Fibroblast of lung (primary cell): ENCODE data around the gene MAOA. TPM values are rescaled to one million over a fixed set of nuclear protein-coding genes. Genes with fewer than 3 reads are reported as not detected.
A peak's percentile ranks its signal among the peaks of the same experiment; 100 is the strongest.

Experiments
- DNase-seq, 2 donors: peaks; one replicate each; pipeline versions ENCODE4 v3.0.0 to v3.0.0-alpha.2; 2010; ENCODE audit warnings: low read depth in 2 of 2
- H2AFZ ChIP-seq: 2 replicates; pipeline ENCODE4 v1.5.1; 2012; ENCODE audit warnings: low read length, control low read depth, inconsistent platforms
- H3K27ac ChIP-seq: 2 replicates; pipeline ENCODE4 v1.5.1; 2011; ENCODE audit warnings: low read length, control low read depth; ENCODE audit not compliant: insufficient read depth
- H3K27me3 ChIP-seq: 2 replicates; pipeline ENCODE4 v1.5.1; 2011; ENCODE audit warnings: mild to moderate bottlenecking, low read length; ENCODE audit not compliant: control insufficient read depth, insufficient read depth
- H3K36me3 ChIP-seq: 2 replicates; pipeline ENCODE4 v1.5.1; 2011; ENCODE audit warnings: low read length; ENCODE audit not compliant: control insufficient read depth, insufficient read depth
- H3K4me1 ChIP-seq: 2 replicates; pipeline ENCODE4 v1.5.1; 2011; ENCODE audit warnings: low read length; ENCODE audit not compliant: control insufficient read depth, insufficient read depth; ENCODE audit errors: extremely low read depth
- H3K4me2 ChIP-seq: 2 replicates; pipeline ENCODE4 v1.5.1; 2011; ENCODE audit warnings: low read length, control low read depth; ENCODE audit not compliant: insufficient read depth; ENCODE audit errors: extremely low read depth
- H3K4me3 ChIP-seq, 4 experiments: fragments of 200-600 bp in 1 of 4; sonication (generic) in 1 of 4; replicated peaks in 1 of 4; 2 replicates each; pipeline ENCODE4 v1.5.1; 2011 to 2016; ENCODE audit warnings: low read length in 4 of 4, low read depth in 3 of 4, mild to moderate bottlenecking in 3 of 4, control low read depth in 2 of 4, inconsistent platforms in 1 of 4, mixed read lengths in 1 of 4; ENCODE audit not compliant: insufficient read depth in 1 of 4; ENCODE audit errors: control extremely low read depth in 1 of 4
- H3K79me2 ChIP-seq: 2 replicates; pipeline ENCODE4 v1.5.1; 2012; ENCODE audit warnings: mild to moderate bottlenecking, low read length, inconsistent platforms; ENCODE audit not compliant: control insufficient read depth, insufficient read depth
- H3K9ac ChIP-seq: 2 replicates; pipeline ENCODE4 v1.5.1; 2011; ENCODE audit warnings: mild to moderate bottlenecking, low read length, control low read depth; ENCODE audit not compliant: insufficient read depth
- H3K9me3 ChIP-seq: 2 replicates; pipeline ENCODE4 v1.5.1; 2012; ENCODE audit warnings: low read depth, low read length; ENCODE audit not compliant: control insufficient read depth, insufficient read depth
- H4K20me1 ChIP-seq: 2 replicates; pipeline ENCODE4 v1.5.1; 2011; ENCODE audit warnings: low read length; ENCODE audit not compliant: control insufficient read depth, insufficient read depth; ENCODE audit errors: extremely low read depth
- EZH2 ChIP-seq: IDR thresholded peaks from 2 replicates; pipeline ENCODE4 v1.5.1; 2012; ENCODE audit warnings: low read length, control low read depth, mild to moderate bottlenecking; ENCODE audit errors: missing control alignments
- polyA plus RNA-seq, 2 donors: library from polyadenylated mRNA; depleted of rRNA in 1 of 2; stranded (reverse) in 1 of 2; unstranded in 1 of 2; fragments of >200 nt; gene quantifications; 2 replicates each; pipeline ENCODE4 v1.2.1, GENCODE V29; 2011 to 2012; ENCODE audit warnings: missing spikeins in 1 of 2
- total RNA-seq: library from RNA; depleted of rRNA; stranded (reverse); fragments of >200 nt; gene quantifications from 2 replicates; pipeline ENCODE4 v1.2.1, GENCODE V29; 2014
- TF ChIP-seq, protein P1 (sequence below), 2 donors: IDR thresholded peaks in 1 of 2; conservative IDR thresholded peaks in 1 of 2; 1 replicate in 1 of 2; 2 replicates in 1 of 2; pipeline ENCODE4 v1.5.1; 2011 to 2012; ENCODE audit warnings: low read length in 2 of 2, control low read depth in 1 of 2, inconsistent platforms in 1 of 2, low read depth in 1 of 2, mild to moderate bottlenecking in 1 of 2

The MAOA gene
- total and polyA plus RNA-seq, 2 donors (not counting 1 experiment from before 2014, with no cell fraction given): 12.8 to 27.6 TPM

DNA sequence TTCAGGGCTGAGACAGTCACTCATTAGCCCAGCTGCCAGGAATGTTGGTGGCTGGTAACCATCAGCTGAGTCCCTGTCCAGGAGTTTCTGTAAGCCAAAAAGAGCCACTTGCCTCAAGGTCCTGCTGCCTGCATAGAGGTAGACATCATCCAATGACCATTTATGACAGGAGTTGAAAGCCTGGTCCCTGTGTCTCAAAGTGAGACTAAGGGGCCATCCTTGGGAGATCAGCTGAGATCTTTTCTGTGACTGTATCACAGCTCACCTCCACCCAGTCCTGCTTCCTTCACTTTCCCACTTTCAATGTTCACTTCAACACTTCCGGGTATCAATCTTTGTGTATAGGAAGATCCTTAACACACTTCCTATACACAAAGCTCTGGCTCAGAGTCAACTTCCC is 28.4 kb upstream of the MAOA start:
- H3K36me3 ChIP-seq: no peaks in the 10 kb centered on the region
- no peaks in the 10 kb centered on the region for H3K4me1 ChIP-seq
- no peak overlapping the region for H3K27ac ChIP-seq
- no peaks in the 10 kb centered on the region for H3K79me2 ChIP-seq
- no peaks in the 10 kb centered on the region for H4K20me1 ChIP-seq
- no peak overlapping the region for H3K9ac ChIP-seq
- no peak overlapping the region for H3K4me2 ChIP-seq
- TF ChIP-seq EZH2: no peak
- TF ChIP-seq, protein P1, sequence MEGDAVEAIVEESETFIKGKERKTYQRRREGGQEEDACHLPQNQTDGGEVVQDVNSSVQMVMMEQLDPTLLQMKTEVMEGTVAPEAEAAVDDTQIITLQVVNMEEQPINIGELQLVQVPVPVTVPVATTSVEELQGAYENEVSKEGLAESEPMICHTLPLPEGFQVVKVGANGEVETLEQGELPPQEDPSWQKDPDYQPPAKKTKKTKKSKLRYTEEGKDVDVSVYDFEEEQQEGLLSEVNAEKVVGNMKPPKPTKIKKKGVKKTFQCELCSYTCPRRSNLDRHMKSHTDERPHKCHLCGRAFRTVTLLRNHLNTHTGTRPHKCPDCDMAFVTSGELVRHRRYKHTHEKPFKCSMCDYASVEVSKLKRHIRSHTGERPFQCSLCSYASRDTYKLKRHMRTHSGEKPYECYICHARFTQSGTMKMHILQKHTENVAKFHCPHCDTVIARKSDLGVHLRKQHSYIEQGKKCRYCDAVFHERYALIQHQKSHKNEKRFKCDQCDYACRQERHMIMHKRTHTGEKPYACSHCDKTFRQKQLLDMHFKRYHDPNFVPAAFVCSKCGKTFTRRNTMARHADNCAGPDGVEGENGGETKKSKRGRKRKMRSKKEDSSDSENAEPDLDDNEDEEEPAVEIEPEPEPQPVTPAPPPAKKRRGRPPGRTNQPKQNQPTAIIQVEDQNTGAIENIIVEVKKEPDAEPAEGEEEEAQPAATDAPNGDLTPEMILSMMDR (conservative IDR thresholded peaks at IDR 0.05 in 1 of 2, IDR thresholded peaks at IDR 0.05 in 1 of 2; ENCODE audit: low read depth in 1 of 2, low read length in 2 of 2): no peak
- H3K27me3 ChIP-seq: no peaks in the 10 kb centered on the region
- H2AFZ ChIP-seq: no peak overlapping the region
- H3K9me3 ChIP-seq: no peaks in the 10 kb centered on the region
- no peak for DNase-seq
- no peak overlapping the region for H3K4me3 ChIP-seq

DNA sequence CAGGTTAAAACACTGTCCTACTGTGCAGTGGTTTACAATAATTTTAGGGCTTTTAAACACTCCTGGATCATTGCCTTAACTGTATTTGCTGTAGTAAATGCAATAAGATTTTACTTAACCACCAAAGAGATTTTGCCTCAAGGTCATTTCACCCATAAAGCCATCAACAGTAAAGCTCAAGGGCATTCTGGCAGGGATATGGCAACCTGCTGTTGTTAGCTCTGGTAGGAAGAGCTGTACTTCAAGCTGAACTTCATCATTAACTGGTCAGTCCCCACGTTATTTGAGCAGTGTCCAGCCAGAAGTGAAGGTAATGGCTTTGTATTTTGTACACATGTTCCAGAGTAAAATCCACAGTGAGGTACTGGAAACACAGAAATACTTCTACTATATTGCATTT is 26.9 kb upstream of the MAOA start:
- no peak for DNase-seq
- TF ChIP-seq, protein P1 (conservative IDR thresholded peaks at IDR 0.05 in 1 of 2, IDR thresholded peaks at IDR 0.05 in 1 of 2; ENCODE audit: low read depth in 1 of 2, low read length in 2 of 2): no peak
- no peak for TF ChIP-seq EZH2

DNA sequence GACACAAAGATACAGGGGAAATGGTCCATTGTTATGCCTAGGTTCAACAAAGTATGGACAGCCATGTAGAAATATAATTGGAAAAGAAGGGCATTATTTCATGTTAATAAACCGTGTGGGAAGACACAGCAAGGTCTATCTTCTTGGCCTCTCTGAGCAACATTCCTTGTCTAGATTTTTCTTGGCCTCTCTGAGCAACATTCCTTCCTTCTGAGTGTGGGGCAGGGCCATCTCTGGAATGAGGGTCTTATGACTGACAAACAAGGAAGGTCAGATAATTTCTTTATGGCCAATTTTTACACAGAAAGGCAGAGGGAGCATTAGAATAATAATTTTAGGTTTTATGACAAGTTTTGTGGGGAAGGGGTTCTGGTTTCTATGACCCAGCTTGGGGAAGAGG is 24.3 kb upstream of the MAOA start:
- DNase-seq: peak in 1 of 2 donors; percentile 16
- no peaks in the 10 kb centered on the region for H3K36me3 ChIP-seq

More for the DNA sequence above, 26.9 kb upstream of the MAOA start:
- no peaks in the 10 kb centered on the region for H4K20me1 ChIP-seq
- no peak overlapping the region for H3K9ac ChIP-seq
- H3K4me3 ChIP-seq: no peak overlapping the region
- H3K9me3 ChIP-seq: no peaks in the 10 kb centered on the region
- no peaks in the 10 kb centered on the region for H3K36me3 ChIP-seq
- no peak overlapping the region for H2AFZ ChIP-seq
- no peak overlapping the region for H3K4me2 ChIP-seq
- H3K27ac ChIP-seq: no peak overlapping the region
- no peaks in the 10 kb centered on the region for H3K4me1 ChIP-seq
- H3K27me3 ChIP-seq: no peaks in the 10 kb centered on the region
- no peaks in the 10 kb centered on the region for H3K79me2 ChIP-seq

More for the DNA sequence above, 24.3 kb upstream of the MAOA start:
- H3K9me3 ChIP-seq: no peaks in the 10 kb centered on the region
- H2AFZ ChIP-seq: no peak overlapping the region
- H3K79me2 ChIP-seq: no peaks in the 10 kb centered on the region
- no peak overlapping the region for H3K27ac ChIP-seq
- no peaks in the 10 kb centered on the region for H3K27me3 ChIP-seq
- H3K4me1 ChIP-seq: no peaks in the 10 kb centered on the region
- no peak overlapping the region for H3K4me2 ChIP-seq
- no peak overlapping the region for H3K4me3 ChIP-seq
- no peak overlapping the region for H3K9ac ChIP-seq
- TF ChIP-seq, protein P1 (conservative IDR thresholded peaks at IDR 0.05 in 1 of 2, IDR thresholded peaks at IDR 0.05 in 1 of 2; ENCODE audit: low read depth in 1 of 2, low read length in 2 of 2): no peak
- TF ChIP-seq EZH2: no peak
- no peaks in the 10 kb centered on the region for H4K20me1 ChIP-seq
